Stimulated activated CD4-positive, alpha-beta T cell treated with anti-CD3 and anti-CD28 coated beads, Interleukin-4, amount 100 ng/mL, for 24 hours (primary cell): Measurements from ENCODE around the gene HSP90AB1.

Source experiments
- DNase-seq: peaks from one replicate; pipeline ENCODE4 v3.0.0-alpha.2; 2020

HSP90AB1 gene

GRCh38 chr6:44246663-44247337, at the start of gene HSP90AB1:
HSP90AB1 (plus strand) TSS chr6:44247101; CDS start chr6:44248630, 1,529 bp downstream.
- peak; percentile 98 for DNase-seq

- no peak for DNase-seq
Observed at GRCh38 chr6:44198684-44199083, 48.2 kb upstream of the HSP90AB1 start.

GRCh38 chr6:44199883-44200282, 47.0 kb upstream of the HSP90AB1 start:
- no peak for DNase-seq

- DNase-seq = no peak
Observed at GRCh38 chr6:44201200-44201599, 45.7 kb upstream of the HSP90AB1 start.

- no peak for DNase-seq
Observed at GRCh38 chr6:44201638-44202303, 45.1 kb upstream of the HSP90AB1 start.

GRCh38 chr6:44202332-44202971, 44.4 kb upstream of the HSP90AB1 start:
- no peak for DNase-seq

GRCh38 chr6:44202972-44203750, 43.7 kb upstream of the HSP90AB1 start:
- no peak for DNase-seq

- no peak for DNase-seq
Observed at GRCh38 chr6:44203955-44204354, 42.9 kb upstream of the HSP90AB1 start.

- no peak for DNase-seq
Observed at GRCh38 chr6:44207966-44208365, 38.9 kb upstream of the HSP90AB1 start.

GRCh38 chr6:44211284-44211683, 35.6 kb upstream of the HSP90AB1 start:
- DNase-seq = no peak

GRCh38 chr6:44214307-44214706, 32.6 kb upstream of the HSP90AB1 start:
- DNase-seq = no peak

GRCh38 chr6:44216677-44217331, 30.1 kb upstream of the HSP90AB1 start, which contains the start of gene MYMX:
MYMX (plus strand) TSS chr6:44216926; CDS start chr6:44217472, 546 bp downstream.
- no peak for DNase-seq

GRCh38 chr6:44217332-44218143, 29.4 kb upstream of the HSP90AB1 start:
- no peak for DNase-seq

GRCh38 chr6:44219053-44219814, 27.7 kb upstream of the HSP90AB1 start:
- DNase-seq = no peak

GRCh38 chr6:44219815-44220784, 26.8 kb upstream of the HSP90AB1 start:
- DNase-seq = no peak

- DNase-seq = no peak
Observed at GRCh38 chr6:44220913-44221290, 26.0 kb upstream of the HSP90AB1 start.

- DNase-seq = peak; percentile 68
Observed at GRCh38 chr6:44221291-44221960, 25.5 kb upstream of the HSP90AB1 start.

GRCh38 chr6:44221961-44222335, 25.0 kb upstream of the HSP90AB1 start:
- DNase-seq = no peak
